GM18526 (cell line): ENCODE measurements around the gene NABP1.

Source experiments
- POLR2A ChIP-seq: IDR thresholded peaks from 3 replicates; pipeline ENCODE4 v1.6.1; 2011; ENCODE audit not compliant: insufficient read length; ENCODE audit errors: extremely low read depth

Gene NABP1

DNA sequence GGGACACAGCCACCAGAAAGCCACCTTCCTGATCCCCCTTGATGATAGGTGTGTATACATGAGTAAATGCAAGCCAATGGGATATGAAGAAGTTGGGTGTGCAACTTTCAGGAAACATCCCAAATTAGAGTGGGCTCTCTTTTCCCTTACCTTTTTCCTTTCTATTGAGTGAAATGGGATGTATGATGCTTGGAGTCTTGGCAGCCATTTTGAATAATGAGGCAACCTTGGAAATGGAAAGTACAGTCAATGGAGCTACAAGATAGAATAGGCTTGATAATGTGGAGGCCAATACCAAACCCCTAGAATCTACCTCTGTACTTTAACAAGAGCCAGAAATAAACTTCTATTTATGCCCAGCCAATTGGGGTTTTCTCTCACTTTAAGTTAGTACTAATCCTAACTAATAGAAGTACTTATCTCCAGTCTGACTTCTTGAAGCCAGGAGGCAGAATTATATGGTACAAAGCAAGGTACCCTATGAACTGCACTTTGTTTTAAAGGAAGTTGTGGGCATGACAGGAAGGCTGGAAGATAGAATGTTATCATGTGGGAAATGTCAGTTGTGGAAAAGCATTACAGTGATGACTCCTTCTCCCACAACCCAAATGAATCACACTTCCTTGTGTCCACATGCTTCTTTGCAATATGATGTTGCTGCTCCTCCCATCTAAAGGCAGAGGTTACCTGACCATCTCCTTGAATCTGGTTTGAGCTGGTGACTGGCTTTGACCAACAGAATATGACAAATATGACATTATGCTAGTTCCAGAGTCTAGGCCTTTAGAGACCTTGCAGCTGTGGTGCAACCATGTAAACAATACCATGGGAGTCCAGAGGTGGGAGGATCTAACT lies 12.9 kb upstream of the NABP1 start:
- TF ChIP-seq POLR2A = no peak

DNA sequence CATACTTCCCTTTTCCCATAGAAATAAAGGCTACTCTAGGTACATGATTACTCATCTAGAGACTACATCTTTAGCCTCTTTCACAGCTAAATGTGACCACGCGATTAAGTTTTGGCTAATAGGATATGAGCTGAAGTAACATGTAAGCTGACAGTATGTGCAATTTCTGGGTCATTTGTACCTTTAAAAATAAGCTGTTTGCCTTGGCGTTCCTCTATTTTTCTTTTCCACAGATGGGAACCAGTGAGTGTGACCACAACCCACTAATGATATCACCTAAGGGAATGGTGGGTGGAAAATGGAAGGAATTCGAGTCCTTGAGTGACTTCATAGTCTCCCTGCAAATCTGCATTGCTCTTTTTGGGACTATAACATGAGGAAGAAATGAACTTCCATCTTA lies 11.7 kb upstream of the NABP1 start:
- no peak for TF ChIP-seq POLR2A

DNA sequence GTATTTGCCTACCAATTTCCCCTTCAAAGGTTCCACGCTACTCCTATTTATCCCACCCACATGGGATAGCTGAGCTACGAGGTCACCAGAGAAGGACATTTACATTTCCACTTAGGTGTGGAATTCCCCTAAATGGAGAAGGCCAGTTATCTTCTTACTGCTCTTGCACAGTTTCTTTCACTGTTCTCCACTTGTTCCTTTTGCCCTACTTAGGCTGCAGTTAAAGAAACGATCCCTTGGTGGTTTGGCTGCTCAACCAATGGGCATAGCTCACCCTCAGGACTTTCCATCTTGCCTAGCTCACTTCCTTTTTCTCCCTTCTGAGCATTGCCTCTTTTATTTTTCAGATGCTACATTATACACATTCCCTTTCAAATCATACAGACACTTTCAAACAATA lies 11.2 kb upstream of the NABP1 start:
- TF ChIP-seq POLR2A = no peak

DNA sequence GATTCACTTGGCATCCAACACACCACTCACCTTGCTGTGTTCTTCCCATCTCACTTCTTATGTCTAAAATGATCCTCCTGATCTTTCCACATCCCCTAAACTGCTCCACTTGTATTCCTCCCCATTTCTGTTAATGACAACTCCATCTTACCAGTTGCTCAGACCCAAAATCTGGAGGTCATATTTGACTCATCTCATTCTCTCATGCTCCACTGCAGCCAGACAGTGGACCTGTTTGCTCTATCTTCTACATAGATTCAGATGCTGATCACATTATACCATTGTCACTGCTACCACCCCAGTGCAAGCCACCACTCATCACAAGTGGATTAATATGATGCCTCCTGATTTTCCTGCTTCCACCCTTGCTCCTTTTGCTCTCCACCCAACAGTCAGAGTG lies 7.9 kb upstream of the NABP1 start:
- TF ChIP-seq POLR2A = no peak

DNA sequence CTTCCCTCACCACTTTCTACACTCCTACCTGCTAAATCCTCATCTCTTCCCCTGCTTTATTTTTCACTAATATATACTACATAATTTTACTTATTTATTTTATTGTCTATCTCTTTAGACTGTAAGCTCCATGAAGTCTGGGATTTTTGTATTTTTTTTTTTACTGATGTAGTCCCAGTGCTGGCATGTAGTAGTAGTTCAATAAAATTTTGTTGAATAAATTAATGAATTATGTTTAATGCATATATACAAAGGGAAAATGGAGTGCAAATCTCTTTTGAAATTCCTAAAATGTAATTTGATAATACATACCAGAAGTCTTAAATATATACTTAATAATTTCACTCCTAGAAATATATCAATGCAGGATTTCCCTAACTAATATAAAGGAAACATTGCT lies 7.1 kb upstream of the NABP1 start:
- TF ChIP-seq POLR2A = no peak

DNA sequence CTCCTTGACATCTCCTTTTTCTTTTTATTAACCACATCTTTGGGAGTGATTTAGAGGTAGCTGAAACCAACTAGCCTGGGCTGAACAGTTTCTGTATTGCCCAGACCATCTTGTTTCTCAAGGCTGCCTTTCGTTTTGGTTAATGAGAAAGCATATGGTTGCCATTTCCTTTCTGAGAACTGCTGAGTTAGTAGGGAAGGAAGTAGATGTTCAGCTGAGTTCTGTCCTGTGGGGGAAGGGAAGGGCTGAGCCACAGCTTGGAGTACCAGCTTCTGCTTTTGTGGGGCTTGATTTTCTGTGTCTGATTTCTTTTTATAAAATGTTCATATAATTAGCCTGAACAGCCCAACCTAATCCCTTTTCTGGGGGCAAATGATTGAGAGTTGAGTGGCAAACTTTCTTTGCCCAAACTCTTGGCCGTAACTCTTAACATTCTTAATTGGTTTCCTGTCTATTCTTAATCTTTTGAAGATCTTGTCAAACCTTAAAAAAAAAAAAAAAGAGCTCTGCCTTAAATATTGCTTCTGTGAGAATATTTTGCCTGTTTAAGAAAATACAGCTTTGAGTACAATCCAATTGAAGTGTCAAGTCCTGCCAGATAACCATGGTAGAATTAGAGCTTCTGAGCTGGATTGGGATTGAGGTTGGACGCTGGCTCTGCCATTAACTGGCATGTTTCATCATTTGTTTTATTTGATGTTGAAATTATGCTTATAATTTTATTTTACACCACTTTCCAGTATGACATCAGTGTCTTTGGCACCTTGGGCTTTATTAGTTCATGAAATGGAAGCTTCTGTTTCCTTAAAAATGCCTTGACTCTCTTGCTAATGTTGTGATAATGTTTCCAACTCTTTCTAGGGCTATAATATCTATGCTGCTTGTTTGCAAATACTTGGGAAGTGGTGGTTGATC lies 1.9 kb upstream of the NABP1 start:
- TF ChIP-seq POLR2A = no peak

DNA sequence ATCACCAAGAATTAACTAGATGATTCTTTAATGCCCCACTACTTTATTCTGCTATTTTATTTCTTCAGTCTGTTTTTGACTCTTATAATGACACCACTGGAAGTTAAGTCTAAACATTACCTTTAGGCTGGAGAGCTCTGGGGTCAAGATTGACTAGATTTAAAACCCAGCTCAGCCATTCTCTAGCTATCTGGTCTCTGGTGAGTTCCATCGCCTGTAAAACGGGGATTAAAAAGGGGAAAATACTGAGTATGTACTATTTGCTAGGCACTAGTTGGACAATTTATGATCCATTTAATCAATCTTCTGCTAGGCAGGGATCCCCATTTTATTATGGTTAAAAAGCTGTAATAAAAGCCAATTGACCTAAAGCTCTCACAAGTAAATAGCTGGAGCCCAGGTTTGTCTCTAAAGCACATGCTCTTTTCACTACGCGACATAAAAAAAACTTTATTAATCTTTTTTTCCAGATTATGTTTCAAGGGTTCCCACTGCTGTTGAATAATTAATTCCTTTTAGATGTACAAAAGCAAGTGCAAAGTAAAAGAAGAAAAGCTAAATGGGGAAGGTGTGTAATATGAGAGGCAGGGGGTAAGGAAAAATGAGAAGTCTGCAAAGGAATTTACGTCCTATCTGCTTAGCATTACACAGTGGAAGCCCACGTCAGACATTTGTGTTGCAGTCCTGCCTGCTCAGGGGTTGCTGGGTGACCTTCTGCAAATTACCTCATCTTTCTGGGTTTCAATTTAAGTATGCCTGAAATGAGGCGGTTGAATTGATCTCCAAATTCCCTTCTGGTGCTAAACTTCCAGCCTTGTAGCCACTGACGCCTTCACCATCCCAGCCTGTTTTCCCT lies 918 bp upstream of the NABP1 start:
- TF ChIP-seq POLR2A = no peak

DNA sequence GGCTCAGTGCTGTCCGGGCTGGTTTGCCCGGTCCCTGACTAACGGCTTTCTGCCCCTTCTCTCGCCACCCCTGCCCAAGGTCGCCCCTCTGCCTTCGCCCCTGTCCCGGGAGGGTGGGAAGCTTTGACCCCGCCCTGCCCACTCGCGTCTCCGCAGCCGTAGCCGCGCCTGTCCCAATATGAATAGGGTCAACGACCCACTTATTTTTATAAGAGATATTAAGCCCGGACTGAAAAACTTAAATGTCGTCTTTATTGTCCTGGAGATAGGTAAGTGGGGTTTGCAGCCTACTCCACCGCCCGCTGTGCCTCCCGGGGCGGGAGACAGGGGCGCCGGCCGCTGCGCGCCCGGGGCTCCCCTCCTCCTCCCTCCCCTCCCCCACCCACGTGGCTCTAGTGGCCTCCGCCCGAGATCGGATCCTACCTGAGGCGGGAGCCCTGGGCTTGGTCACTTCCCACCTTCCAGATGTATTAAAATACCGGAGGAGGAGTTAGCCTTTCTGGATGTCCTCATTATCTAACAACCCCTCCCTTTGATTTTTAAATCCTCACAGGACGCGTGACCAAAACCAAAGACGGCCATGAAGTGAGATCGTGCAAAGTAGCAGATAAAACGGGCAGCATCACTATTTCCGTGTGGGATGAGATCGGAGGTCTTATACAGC lies 633 bp downstream of the NABP1 start:
- TF ChIP-seq POLR2A = no peak

DNA sequence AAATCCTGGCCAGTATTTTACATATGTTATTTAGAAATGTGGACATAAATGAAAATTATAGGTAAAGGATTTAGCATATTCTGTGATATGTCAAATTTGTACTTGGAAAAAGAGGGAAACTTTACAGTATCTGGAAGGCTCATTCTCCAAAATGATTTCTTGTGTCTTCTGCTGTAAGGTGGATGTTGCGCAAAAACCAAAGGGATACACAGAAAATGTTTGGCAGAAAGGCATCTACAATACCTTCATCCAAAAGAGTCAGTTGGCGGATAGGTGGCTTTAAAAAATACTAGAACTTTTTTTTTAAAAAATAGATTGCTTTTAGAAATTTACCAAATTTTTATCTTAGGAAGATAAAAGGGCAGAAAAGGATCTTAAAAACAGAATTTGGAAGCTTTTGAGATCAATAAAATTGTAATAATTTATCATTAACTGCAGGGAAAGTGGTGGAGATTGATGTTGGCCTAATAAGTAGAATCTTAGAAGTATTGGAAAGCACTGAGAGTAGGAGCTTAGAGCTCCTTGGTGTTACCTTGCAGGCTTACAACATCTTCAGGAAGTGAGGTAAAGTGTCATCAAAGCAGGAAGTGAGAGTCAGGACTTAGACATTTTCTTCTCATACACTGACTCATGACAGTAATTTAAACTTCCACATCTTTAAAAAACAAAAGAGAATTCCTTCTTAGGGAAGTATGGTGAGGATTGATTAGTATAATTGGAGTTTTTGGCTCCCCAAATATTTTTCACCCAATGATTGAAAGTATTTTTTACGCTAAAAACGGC lies 2.1 kb downstream of the NABP1 start:
- peak; percentile 31 for TF ChIP-seq POLR2A

DNA sequence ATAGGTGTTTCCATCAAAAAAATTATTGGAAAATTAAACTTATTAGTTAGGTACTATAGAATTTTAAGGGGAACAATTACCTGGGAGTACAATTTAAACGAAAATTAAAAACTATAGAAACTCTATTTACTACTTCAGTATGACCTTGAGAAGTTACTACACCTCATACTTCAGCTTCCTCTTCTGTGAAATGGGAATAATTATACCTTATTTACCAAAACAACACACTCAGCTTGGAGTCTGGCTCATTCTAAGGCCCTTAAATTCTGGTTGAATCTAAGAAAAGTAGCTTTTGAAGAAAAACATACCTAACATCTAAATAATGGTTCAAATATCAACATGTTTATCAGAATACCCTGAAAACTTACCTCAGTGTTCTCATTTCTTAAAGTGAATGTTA lies 2.7 kb downstream of the NABP1 start:
- TF ChIP-seq POLR2A = no peak

DNA sequence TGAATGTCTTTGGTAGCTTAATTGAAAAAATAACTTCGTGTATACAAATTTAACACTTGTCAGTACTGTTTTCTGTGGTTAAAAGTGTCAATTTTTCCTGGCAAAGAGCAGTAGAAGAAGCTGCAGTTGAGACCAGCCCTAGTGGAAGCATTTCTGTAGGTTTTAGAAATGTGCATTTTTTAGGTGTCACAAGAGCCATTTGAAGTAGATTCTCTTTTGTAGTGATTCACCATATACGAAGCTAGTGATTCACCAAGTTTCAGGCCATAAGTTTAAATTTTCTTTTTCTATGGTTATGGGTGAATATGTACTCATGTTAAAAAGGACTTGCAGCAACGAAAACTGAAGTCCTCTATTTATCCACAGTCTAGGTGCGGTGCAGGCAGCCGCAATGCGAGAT lies 4.2 kb downstream of the NABP1 start:
- no peak for TF ChIP-seq POLR2A

DNA sequence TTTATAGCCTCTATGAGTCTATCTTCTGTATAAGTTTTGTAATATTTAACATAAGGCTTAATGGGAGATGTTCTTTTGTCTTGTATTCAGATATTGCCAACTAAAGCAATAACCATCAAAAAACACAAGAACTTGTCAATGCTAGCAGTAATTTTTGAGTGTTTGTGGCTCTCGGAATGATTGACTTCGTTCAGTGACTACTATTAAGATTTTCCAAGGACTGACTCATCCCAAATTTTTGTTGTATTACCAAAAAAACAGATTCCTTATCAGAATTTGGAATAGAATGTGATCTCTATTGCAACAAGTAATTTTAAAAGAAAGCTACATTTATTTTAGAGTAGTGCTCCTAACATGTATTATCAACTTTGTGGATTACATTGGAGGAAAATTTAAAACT lies 8.1 kb downstream of the NABP1 start:
- no peak for TF ChIP-seq POLR2A

DNA sequence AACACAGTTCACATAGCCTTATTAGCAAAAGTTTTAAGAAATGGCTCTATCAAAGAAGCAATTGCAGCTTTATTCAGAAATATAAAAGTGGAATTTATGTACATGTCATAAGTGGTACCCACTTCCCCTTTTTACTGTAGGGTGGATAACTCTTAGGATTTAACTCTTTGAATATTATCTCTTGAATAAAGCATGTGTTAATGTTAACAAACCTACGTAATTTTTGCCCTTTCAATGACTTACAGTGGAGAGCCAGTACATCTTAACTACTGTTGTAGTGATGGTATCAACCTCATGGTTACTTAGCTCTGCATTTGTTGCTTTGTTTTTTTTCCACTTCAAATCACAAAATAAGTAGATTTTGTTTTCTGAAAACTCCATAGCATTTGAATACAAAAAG lies 8.8 kb downstream of the NABP1 start:
- no peak for TF ChIP-seq POLR2A

DNA sequence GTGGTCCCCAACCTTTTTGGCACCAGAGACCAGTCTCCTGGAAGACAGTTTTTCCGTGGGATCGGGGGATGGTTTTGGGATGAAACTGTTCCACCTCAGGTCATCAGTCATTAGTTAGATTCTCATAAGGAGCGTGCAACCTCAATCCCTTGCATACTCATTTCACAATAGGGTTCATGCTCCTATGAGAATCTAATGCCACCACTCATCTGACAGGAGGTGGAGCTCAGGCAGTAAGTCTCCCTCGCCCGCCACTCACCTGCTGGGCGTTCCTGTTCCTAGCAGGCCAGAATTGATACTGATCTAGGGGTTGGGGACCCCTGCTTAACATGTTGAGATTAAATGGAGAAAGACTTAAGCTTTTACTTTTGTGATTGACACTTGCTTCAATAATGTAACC lies 9.9 kb downstream of the NABP1 start:
- TF ChIP-seq POLR2A = no peak

DNA sequence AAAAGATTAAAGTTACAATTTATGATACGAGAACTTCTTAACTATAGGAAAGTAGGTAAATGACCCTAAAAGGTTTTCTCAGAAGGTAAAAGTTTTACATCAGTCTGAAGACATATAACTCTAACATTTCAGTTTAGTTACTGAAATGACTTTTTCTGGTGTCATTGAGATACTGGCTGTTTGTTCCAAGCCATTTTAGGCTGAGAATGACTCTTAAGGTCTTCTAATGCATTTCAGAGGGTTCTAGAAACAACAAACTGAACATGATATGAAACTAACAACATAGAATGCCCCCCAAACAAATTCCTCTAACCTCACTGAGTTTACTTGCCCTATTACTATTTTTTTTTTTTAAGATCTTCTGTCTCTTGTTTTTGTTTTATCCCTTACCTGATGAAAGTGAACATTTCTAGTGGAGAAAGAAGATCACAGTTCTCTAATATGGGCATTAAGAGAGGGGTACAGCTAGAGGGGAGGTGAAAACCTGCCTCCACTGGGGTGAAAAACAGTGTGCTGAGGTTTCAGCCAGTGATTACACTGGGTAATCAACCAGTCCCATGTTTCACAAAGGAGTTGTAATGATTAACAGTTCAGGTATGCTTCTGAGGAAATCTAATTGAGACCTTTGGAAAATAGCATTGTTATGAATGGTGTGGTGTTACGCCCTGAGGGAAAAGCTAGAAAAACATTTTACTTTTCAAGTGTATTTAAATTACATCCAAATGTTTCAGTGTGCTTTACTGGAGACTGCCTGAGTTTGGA lies 11.2 kb downstream of the NABP1 start:
- no peak for TF ChIP-seq POLR2A
